GM12865 (cell line): Measurements from ENCODE around the gene TSPAN11.

ENCODE experiments used
- DNase-seq: peaks from one replicate; pipeline ENCODE4 v3.0.0; 2010; ENCODE audit warnings: low read depth
- H3K4me3 ChIP-seq: 2 replicates; pipeline ENCODE4 v1.5.1; 2011; ENCODE audit warnings: mild to moderate bottlenecking, low read depth, low read length, control low read depth
- CTCF ChIP-seq: IDR thresholded peaks from 2 replicates; pipeline ENCODE4 v1.5.1; 2011; ENCODE audit warnings: low read length, control low read depth, low read depth, inconsistent platforms; ENCODE audit not compliant: insufficient read depth; ENCODE audit errors: missing control alignments

Gene TSPAN11

GRCh38 chr12:30953257-30953656 is 26.7 kb downstream of the TSPAN11 start:
- no peak overlapping the region for H3K4me3 ChIP-seq
- TF ChIP-seq CTCF, result no peak
- DNase-seq, result peak; percentile 26

- TF ChIP-seq CTCF, result no peak
- no peak overlapping the region for H3K4me3 ChIP-seq
- DNase-seq, result no peak
These were observed 27.6 kb downstream of the TSPAN11 start for GRCh38 chr12:30953951-30954751.

DNA sequence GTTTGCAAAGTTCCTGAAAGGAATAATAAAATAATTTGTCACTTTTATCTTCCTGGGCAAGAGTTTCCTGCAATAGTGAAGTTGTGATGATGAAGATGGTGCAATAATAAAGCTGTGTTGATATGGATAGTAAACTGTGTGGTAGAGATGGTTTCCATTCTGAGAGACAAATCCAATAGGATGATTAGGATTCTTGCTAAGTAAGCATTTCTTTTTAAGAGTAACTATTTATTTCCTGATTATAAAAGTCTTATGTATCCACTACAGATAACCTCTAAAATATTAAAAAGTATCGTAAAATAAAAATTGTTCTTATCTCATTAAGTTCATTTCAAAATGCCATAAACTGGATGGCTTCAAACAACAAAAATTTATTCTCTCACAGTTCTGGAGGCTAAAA is 28.7 kb downstream of the TSPAN11 start:
- DNase-seq, result no peak
- H3K4me3 ChIP-seq, result no peak overlapping the region
- TF ChIP-seq CTCF, result no peak

DNA sequence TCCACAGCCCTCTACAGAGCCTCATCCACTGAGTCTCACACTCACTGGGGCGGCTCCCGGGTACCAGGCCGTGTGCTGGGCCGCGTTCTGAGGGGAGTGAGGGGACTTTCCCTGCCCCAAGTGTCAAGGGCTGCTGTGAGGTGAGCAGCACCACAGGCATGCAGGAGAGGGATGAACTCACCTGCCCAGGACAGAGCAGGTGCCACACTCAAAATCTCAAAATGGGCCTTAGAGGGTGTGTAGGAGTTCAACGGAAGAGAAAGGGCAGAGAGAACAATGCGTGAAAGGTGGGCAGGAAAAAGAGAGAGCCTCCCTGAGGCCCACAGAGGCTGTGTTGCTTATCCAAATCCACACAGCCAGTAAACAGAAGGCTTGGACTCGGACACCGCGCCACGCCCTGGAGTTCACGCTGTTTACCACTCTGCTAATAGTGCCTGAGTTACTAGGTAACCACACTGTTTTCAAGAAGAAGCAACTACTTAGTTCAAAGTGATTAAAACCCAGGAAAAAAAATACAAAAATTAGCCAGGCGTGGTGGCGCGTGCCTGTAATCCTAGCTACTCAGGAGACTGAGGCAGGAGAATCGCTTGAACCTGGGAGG is 32.7 kb downstream of the TSPAN11 start:
- no peak for TF ChIP-seq CTCF
- H3K4me3 ChIP-seq, result no peak overlapping the region
- no peak for DNase-seq

GRCh38 chr12:30959778-30960177 is 33.2 kb downstream of the TSPAN11 start:
- TF ChIP-seq CTCF, result no peak
- no peak overlapping the region for H3K4me3 ChIP-seq
- DNase-seq, result no peak

DNA sequence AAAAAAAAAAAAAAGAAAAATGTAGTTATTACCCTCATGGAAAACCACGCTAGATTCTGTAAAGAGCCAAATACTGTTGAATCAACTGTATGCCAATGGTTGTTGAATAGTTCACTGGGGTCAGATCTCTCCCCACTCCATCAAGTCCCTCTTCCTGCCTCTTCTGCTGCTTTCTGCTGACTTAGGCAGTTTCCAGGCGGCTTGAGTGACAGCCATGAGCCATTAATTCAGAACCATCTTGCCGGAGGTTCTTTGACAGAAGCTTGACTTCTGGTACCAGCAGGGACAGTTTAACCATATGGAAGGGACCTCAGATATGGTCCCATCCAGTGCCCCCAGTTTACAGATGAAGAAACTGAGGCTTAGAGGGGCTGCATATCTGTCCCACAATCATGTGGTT is 34.5 kb downstream of the TSPAN11 start:
- H3K4me3 ChIP-seq, result no peak overlapping the region
- no peak for DNase-seq
- no peak for TF ChIP-seq CTCF
